HEK293 (cell line): ENCODE measurements around the gene DUOX1.
"Not testable (repeated sequence)": the region's sequence is repeated elsewhere in the genome, so short reads cannot be mapped to it uniquely, and the experiment has no call there.

Experiments
- CTCF ChIA-PET: fragments of 350-600 bp; formaldehyde crosslinking; extraction: SDS; loops from one replicate; lab custom pipeline; 2021; ENCODE audit warnings: antibody characterized with exemption; lab: Yijun Ruan, JAX
- POLR2A ChIA-PET: fragments of 300-600 bp; formaldehyde crosslinking; extraction: SDS; loops from one replicate; lab custom pipeline; 2020; ENCODE audit warnings: antibody characterized with exemption, inconsistent platforms; lab: Yijun Ruan, JAX
- H3K27ac ChIP-seq: fragments of 200-500 bp; sonication (Bioruptor generic); 2 replicates; pipeline ENCODE4 v1.5.1; 2014; ENCODE audit warnings: low read depth, low read length, control low read depth, inconsistent platforms; ENCODE audit errors: extremely low read depth
- H3K36me3 ChIP-seq, 2 experiments: fragments of 200-500 bp in 1 of 2; sonication (Bioruptor generic) in 1 of 2; 1 replicate in 1 of 2; 2 replicates in 1 of 2; pipeline ENCODE4 v1.5.1; 2014 to 2017; ENCODE audit warnings: inconsistent platforms in 2 of 2, low read length in 2 of 2; ENCODE audit not compliant: control insufficient read depth in 2 of 2, insufficient read depth in 1 of 2
- H3K4me1 ChIP-seq: fragments of 200-500 bp; sonication (Bioruptor generic); 2 replicates; pipeline ENCODE4 v1.5.1; 2014; ENCODE audit warnings: mild to moderate bottlenecking, low read length, inconsistent platforms; ENCODE audit not compliant: control insufficient read depth, insufficient read depth
- H3K4me3 ChIP-seq: 2 replicates; pipeline ENCODE4 v1.5.1; 2011; ENCODE audit warnings: low read depth, mild to moderate bottlenecking, control low read depth, low read length, moderate library complexity
- H3K9me3 ChIP-seq: fragments of 200-500 bp; sonication (Bioruptor generic); 2 replicates; pipeline ENCODE4 v1.5.1; 2014; ENCODE audit warnings: low read depth, low read length, inconsistent platforms; ENCODE audit not compliant: control insufficient read depth, insufficient read depth
- HOXC10 ChIP-seq: sonication (generic); formaldehyde crosslinking; IDR thresholded peaks from 2 replicates; pipeline ENCODE4 v1.8.1; 2023; ENCODE audit warnings: mild to moderate bottlenecking, missing genetic modification reagents
- KLF16 ChIP-seq: fragments of 450-650 bp; formaldehyde crosslinking; IDR thresholded peaks from 2 replicates; pipeline ENCODE4 v1.5.1; 2017; ENCODE audit warnings: missing biosample characterization, missing genetic modification characterization
- OVOL3 ChIP-seq: fragments of 450-650 bp; formaldehyde crosslinking; IDR thresholded peaks from 2 replicates; pipeline ENCODE4 v1.5.1; 2016; ENCODE audit warnings: missing biosample characterization, missing genetic modification characterization
- TCF7L2 ChIP-seq: IDR thresholded peaks from 2 replicates; pipeline ENCODE4 v1.6.1; 2011; ENCODE audit warnings: low read depth, mild to moderate bottlenecking, inconsistent platforms, low read length, moderate library complexity, borderline replicate concordance
- YY1 ChIP-seq: fragments of 450-650 bp; formaldehyde crosslinking; IDR thresholded peaks from 2 replicates; pipeline ENCODE4 v1.5.1; 2018; ENCODE audit warnings: missing biosample characterization, missing genetic modification characterization
- ZFP37 ChIP-seq: fragments of 450-650 bp; formaldehyde crosslinking; IDR thresholded peaks from 2 replicates; pipeline ENCODE4 v1.5.1; 2016; ENCODE audit warnings: missing biosample characterization, missing genetic modification characterization
- ZNF10 ChIP-seq: fragments of 450-650 bp; formaldehyde crosslinking; IDR thresholded peaks from 2 replicates; pipeline ENCODE4 v1.5.1; 2017; ENCODE audit warnings: missing biosample characterization, missing genetic modification characterization
- ZNF132 ChIP-seq: fragments of 450-650 bp; formaldehyde crosslinking; IDR thresholded peaks from 2 replicates; pipeline ENCODE4 v1.5.1; 2017; ENCODE audit warnings: missing biosample characterization, missing genetic modification characterization, borderline replicate concordance
- ZNF140 ChIP-seq: fragments of 450-650 bp; formaldehyde crosslinking; IDR thresholded peaks from 2 replicates; pipeline ENCODE4 v1.5.1; 2016; ENCODE audit warnings: missing biosample characterization, missing genetic modification characterization
- ZNF184 ChIP-seq: fragments of 450-650 bp; IDR thresholded peaks from 2 replicates; pipeline ENCODE4 v1.5.1; 2018; ENCODE audit warnings: missing biosample characterization, mild to moderate bottlenecking, missing genetic modification characterization
- ZNF24 ChIP-seq: fragments of 450-650 bp; formaldehyde crosslinking; IDR thresholded peaks from 2 replicates; pipeline ENCODE4 v1.5.1; 2016; ENCODE audit warnings: missing biosample characterization, missing genetic modification characterization
- ZNF302 ChIP-seq: fragments of 450-650 bp; formaldehyde crosslinking; IDR thresholded peaks from 2 replicates; pipeline ENCODE4 v1.5.1; 2016; ENCODE audit warnings: missing biosample characterization, missing genetic modification characterization, low read depth
- ZNF707 ChIP-seq: fragments of 450-650 bp; formaldehyde crosslinking; IDR thresholded peaks from 2 replicates; pipeline ENCODE4 v1.5.1; 2016; ENCODE audit warnings: missing biosample characterization, missing genetic modification characterization
- ZSCAN16 ChIP-seq: fragments of 450-650 bp; formaldehyde crosslinking; IDR thresholded peaks from 2 replicates; pipeline ENCODE4 v1.5.1; 2016; ENCODE audit warnings: missing biosample characterization, missing genetic modification characterization
- TF ChIP-seq, protein P1 (sequence below): fragments of 450-650 bp; formaldehyde crosslinking; IDR thresholded peaks from 2 replicates; pipeline ENCODE4 v1.5.1; 2017; ENCODE audit warnings: missing biosample characterization, missing genetic modification characterization
- TF ChIP-seq, protein P2 (sequence below): fragments of 450-650 bp; formaldehyde crosslinking; IDR thresholded peaks from 2 replicates; pipeline ENCODE4 v1.5.1; 2016; ENCODE audit warnings: missing biosample characterization, missing genetic modification characterization
- TF ChIP-seq, protein P3 (sequence below): fragments of 450-650 bp; formaldehyde crosslinking; IDR thresholded peaks from 2 replicates; pipeline ENCODE4 v1.5.1; 2017; ENCODE audit warnings: missing biosample characterization, missing genetic modification characterization
- TF ChIP-seq, protein P4 (sequence below): fragments of 450-650 bp; formaldehyde crosslinking; IDR thresholded peaks from 2 replicates; pipeline ENCODE4 v1.5.1; 2017; ENCODE audit warnings: missing biosample characterization, missing genetic modification characterization

DUOX1 gene

DNA sequence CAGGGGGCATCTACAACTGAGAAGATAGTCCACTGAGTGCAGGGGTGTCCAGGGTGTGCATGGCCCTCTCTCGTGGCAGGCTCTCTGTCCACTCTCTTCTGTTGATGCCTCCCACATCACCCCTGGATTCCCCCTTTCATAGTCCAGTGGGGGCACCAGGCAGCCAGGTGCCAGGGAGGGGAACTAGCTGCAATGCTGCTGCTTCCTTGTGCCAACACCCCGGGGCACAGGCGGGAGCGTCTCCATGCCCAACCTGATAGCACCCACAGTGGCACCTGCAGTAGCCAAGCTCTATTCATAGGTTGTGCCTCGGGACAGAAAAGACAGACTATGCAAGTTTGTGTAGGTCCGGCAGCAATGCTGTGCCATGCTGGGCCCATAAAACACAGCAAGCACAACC, 27.6 kb upstream of the DUOX1 start:
- TF ChIP-seq ZNF707 (tag by site-specific recombination) (no peak), ZNF132 (tag by site-specific recombination) (no peak), HOXC10 (no peak), YY1 (no peak), ZSCAN16 (tag by site-specific recombination) (no peak), KLF16 (tag by site-specific recombination) (no peak), ZNF302 (no peak), ZNF184 (no peak), ZNF24 (tag by site-specific recombination) (no peak), ZNF140 (tag by site-specific recombination) (no peak)
- TF ChIP-seq, protein P1, sequence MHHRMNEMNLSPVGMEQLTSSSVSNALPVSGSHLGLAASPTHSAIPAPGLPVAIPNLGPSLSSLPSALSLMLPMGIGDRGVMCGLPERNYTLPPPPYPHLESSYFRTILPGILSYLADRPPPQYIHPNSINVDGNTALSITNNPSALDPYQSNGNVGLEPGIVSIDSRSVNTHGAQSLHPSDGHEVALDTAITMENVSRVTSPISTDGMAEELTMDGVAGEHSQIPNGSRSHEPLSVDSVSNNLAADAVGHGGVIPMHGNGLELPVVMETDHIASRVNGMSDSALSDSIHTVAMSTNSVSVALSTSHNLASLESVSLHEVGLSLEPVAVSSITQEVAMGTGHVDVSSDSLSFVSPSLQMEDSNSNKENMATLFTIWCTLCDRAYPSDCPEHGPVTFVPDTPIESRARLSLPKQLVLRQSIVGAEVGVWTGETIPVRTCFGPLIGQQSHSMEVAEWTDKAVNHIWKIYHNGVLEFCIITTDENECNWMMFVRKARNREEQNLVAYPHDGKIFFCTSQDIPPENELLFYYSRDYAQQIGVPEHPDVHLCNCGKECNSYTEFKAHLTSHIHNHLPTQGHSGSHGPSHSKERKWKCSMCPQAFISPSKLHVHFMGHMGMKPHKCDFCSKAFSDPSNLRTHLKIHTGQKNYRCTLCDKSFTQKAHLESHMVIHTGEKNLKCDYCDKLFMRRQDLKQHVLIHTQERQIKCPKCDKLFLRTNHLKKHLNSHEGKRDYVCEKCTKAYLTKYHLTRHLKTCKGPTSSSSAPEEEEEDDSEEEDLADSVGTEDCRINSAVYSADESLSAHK (tag by site-specific recombination): no peak
- TF ChIP-seq, protein P2, sequence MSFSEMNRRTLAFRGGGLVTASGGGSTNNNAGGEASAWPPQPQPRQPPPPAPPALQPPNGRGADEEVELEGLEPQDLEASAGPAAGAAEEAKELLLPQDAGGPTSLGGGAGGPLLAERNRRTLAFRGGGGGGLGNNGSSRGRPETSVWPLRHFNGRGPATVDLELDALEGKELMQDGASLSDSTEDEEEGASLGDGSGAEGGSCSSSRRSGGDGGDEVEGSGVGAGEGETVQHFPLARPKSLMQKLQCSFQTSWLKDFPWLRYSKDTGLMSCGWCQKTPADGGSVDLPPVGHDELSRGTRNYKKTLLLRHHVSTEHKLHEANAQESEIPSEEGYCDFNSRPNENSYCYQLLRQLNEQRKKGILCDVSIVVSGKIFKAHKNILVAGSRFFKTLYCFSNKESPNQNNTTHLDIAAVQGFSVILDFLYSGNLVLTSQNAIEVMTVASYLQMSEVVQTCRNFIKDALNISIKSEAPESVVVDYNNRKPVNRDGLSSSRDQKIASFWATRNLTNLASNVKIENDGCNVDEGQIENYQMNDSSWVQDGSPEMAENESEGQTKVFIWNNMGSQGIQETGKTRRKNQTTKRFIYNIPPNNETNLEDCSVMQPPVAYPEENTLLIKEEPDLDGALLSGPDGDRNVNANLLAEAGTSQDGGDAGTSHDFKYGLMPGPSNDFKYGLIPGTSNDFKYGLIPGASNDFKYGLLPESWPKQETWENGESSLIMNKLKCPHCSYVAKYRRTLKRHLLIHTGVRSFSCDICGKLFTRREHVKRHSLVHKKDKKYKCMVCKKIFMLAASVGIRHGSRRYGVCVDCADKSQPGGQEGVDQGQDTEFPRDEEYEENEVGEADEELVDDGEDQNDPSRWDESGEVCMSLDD (tag by site-specific recombination): no peak
- POLR2A ChIA-PET: no interaction called here
- no peak overlapping the region for H3K27ac ChIP-seq
- no peaks in the 10 kb centered on the region for H3K4me1 ChIP-seq
- H3K9me3 ChIP-seq: no peaks in the 10 kb centered on the region
- CTCF ChIA-PET: interaction anchor here (1.0 kb wide), 1 partner anchor 16 kb away, joined by 7 read pairs; no protein-coding TSS in a partner anchor
- H3K4me3 ChIP-seq: no peak overlapping the region
- H3K36me3 ChIP-seq: no peaks in the 10 kb centered on the region

DNA sequence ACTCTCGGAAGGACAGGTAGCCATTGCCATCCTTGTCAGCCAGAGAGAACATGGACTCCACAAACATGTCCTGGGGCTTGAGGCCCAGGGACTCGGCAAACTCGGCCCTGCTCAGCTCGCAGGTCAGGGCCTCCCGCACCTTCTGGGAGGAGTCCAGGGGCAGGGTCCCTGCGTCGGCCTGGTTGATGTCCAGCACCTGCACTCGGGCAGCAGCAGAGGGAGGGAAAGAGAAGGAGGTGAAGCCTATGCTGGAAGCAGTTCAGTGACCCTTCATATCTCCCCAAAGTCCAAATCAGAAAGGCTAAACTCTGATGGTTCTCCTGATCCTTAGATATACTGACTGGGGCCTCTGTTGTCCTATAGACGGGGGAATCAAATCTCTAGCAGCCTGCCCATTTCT, 25.6 kb upstream of the DUOX1 start:
- CTCF ChIA-PET, H3K36me3 ChIP-seq, H3K4me3 ChIP-seq, POLR2A ChIA-PET, H3K4me1 ChIP-seq, H3K9me3 ChIP-seq, H3K27ac ChIP-seq: not testable (repeated sequence)

DNA sequence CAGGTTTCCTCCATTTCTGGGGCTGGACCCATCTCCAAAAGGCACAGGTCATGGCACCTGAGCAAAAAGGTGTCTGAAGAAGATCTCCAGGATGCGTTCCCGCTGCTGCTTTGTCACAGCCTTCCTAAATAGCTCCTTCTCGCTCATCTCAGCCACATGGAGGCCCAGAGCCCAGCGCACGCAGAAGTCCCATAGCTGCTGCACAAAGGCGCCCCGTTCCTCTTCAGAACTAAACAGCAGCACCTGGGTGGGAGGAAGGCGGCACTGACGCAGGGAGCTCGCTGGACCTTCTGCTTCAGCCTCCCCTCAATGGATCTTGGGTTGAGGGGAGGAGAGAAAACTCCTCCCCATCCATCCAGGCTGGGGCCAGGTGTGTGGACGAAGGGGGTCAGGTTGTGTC, 24.2 kb upstream of the DUOX1 start:
- ChIA-PET POLR2A (no interaction called here), CTCF (interaction anchor here (1.6 kb wide), 1 partner anchor 12 kb away, joined by 9 read pairs; no protein-coding TSS in a partner anchor)
- no peak overlapping the region for H3K27ac ChIP-seq
- H3K36me3 ChIP-seq: no peaks in the 10 kb centered on the region
- no peak overlapping the region for H3K4me3 ChIP-seq
- H3K4me1 ChIP-seq: no peaks in the 10 kb centered on the region
- TF ChIP-seq TCF7L2 (no peak), OVOL3 (tag by site-specific recombination) (no peak), ZNF10 (no peak), ZFP37 (no peak)
- TF ChIP-seq, protein P3, sequence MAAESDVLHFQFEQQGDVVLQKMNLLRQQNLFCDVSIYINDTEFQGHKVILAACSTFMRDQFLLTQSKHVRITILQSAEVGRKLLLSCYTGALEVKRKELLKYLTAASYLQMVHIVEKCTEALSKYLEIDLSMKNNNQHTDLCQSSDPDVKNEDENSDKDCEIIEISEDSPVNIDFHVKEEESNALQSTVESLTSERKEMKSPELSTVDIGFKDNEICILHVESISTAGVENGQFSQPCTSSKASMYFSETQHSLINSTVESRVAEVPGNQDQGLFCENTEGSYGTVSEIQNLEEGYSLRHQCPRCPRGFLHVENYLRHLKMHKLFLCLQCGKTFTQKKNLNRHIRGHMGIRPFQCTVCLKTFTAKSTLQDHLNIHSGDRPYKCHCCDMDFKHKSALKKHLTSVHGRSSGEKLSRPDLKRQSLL (tag by site-specific recombination): no peak
- TF ChIP-seq, protein P4, sequence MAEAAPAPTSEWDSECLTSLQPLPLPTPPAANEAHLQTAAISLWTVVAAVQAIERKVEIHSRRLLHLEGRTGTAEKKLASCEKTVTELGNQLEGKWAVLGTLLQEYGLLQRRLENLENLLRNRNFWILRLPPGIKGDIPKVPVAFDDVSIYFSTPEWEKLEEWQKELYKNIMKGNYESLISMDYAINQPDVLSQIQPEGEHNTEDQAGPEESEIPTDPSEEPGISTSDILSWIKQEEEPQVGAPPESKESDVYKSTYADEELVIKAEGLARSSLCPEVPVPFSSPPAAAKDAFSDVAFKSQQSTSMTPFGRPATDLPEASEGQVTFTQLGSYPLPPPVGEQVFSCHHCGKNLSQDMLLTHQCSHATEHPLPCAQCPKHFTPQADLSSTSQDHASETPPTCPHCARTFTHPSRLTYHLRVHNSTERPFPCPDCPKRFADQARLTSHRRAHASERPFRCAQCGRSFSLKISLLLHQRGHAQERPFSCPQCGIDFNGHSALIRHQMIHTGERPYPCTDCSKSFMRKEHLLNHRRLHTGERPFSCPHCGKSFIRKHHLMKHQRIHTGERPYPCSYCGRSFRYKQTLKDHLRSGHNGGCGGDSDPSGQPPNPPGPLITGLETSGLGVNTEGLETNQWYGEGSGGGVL (tag by site-specific recombination): no peak
- H3K9me3 ChIP-seq: no peaks in the 10 kb centered on the region
